ENCODE data around the gene FRMD5.

GRCh38 chr15:43876872-43877271 lies 318.2 kb downstream of the FRMD5 start:
- TF ChIP-seq CTCF (conservative IDR thresholded peaks at IDR 0.05): no peak
- TF ChIP-seq EZH2 (IDR thresholded peaks at IDR 0.05; ENCODE audit: low read depth): no peak
